ENCODE data around the gene TUBA3E.
"Not testable (repeated sequence)": the region's sequence is repeated elsewhere in the genome, so short reads cannot be mapped to it uniquely, and the experiment has no call there.

TUBA3E gene

GRCh38 chr2:130143266-130144039 is 54.8 kb downstream of the TUBA3E start:
- DNase-seq (ENCODE audit: low spot score), result not testable (repeated sequence)

GRCh38 chr2:130142396-130143265 is 55.6 kb downstream of the TUBA3E start:
- DNase-seq (ENCODE audit: low spot score), result not testable (repeated sequence)
